ENCODE measurements around the gene GAPDH. TPM values are rescaled to one million over a fixed set of nuclear protein-coding genes. Genes with fewer than 3 reads are reported as not detected.
A peak's percentile ranks its signal among the peaks of the same experiment; 100 is the strongest.

The GAPDH gene
- total RNA-seq, 1 donor from 2014 or later: 1,311 TPM

DNA sequence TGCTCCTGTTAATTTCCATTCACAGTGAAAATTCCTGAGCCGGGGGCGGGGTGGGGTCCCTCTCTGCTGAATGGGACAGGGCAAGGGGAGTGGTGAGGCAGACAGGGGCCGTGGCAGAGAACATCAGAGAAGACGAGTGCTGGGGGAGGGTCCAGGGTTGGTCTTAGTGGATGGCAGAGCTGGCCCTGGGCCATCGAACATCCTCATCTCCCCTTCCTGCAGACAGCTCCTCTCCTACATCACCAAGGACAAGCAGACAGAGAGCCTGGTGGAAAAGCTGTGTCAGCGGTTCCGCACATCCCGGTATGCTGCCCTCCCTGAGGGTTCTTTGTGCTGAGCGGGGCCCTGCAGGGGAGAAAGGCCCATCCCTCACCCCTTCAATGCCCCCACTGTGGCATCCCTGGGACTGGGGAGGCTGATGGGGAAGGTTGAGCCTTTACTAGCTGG lies 5.0 kb upstream of the GAPDH start:
- no peak for DNase-seq

DNA sequence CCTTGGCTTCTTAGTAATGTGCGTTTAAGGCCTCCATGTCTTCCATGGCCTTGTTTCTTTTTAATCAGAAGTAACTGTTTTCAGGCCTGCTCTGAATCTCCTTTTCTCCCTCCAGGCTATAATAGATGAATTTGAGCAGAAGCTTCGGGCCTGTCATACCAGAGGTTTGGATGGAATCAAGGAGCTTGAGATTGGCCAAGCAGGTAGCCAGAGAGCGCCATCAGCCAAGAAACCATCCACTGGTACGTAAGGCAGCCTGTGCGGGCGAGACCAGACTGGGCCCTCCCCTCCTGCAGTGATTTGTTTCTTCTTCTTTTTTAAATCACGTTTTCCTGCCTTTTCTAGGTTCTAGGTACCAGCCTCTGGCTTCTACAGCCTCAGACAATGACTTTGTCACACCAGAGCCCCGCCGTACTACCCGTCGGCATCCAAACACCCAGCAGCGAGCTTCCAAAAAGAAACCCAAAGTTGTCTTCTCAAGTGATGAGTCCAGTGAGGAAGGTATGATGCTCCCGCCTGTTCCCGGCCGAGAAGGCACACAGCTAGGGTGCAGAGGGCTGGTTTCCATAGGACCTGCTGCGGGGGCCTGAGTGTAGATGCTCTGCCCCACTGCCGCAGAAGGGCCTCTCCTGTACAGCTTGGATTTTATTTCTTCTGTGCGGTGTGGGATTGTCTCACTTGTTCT lies 3.6 kb upstream of the GAPDH start:
- DNase-seq: no peak

DNA sequence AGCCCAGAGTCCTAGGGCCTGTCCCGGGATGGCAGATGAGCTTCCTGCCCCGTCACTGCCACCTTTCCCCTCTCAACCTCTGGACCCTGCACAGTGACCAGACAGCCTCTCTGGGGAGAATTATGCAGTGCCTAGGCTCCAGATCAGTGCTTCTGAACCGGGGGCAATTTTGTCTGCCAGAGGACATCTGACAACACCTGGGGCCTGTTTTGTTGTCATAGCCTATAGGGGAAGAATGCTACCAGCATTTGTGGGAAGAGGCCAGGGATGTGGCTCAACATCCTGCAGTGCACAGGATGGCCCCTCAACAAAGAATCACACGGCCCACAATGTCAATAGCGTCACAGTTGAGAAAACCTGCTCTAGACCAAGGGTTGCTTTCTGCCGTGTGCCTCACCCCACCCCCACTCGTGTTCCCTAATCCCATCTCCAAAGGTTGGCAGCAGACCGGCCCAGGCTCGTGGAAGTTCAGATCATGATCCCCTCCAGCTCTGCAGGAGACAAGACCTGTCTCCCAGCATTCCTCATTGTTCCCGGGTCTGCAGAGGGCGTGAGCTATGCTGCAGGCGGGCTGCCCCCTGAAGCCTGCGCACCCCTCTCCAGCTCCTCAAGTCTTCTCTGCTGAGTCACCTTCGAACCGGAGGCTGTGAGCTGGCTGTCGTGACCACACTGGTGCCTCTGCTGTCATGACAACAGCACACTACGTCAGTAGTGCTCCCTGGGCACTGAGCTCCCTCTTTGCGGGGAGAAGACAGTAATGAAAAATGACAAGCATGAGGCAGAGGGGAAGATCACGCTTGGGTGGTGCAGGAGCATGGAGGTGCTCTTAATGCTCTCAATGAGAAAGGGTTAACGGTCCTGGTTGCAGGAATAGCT lies 2.0 kb upstream of the GAPDH start:
- DNase-seq: peak; percentile 73

DNA sequence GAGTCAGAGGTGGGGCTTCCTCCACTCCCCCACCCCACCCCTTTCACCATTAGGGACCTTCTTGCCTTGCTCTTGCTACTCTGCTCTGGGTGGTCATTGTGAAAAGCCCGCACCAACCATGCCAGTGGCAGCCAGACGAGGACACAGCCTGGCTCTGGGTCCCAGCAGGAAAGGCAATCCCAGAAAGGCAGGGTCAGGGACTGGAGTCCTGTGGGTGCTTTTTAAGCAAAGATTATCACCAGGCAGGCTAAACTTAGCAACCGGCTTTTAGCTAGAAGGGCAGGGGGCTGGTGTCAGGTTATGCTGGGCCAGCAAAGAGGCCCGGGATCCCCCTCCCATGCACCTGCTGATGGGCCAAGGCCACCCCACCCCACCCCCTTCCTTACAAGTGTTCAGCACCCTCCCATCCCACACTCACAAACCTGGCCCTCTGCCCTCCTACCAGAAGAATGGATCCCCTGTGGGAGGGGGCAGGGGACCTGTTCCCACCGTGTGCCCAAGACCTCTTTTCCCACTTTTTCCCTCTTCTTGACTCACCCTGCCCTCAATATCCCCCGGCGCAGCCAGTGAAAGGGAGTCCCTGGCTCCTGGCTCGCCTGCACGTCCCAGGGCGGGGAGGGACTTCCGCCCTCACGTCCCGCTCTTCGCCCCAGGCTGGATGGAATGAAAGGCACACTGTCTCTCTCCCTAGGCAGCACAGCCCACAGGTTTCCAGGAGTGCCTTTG lies 1.2 kb upstream of the GAPDH start:
- peak; percentile 79 for DNase-seq

DNA sequence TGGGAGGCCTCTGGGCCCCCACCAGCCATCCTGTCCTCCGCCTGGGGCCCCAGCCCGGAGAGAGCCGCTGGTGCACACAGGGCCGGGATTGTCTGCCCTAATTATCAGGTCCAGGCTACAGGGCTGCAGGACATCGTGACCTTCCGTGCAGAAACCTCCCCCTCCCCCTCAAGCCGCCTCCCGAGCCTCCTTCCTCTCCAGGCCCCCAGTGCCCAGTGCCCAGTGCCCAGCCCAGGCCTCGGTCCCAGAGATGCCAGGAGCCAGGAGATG lies 729 bp upstream of the GAPDH start:
- no peak for DNase-seq

DNA sequence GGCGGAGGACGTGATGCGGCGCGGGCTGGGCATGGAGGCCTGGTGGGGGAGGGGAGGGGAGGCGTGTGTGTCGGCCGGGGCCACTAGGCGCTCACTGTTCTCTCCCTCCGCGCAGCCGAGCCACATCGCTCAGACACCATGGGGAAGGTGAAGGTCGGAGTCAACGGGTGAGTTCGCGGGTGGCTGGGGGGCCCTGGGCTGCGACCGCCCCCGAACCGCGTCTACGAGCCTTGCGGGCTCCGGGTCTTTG lies 303 bp downstream of the GAPDH start:
- no peak for DNase-seq

DNA sequence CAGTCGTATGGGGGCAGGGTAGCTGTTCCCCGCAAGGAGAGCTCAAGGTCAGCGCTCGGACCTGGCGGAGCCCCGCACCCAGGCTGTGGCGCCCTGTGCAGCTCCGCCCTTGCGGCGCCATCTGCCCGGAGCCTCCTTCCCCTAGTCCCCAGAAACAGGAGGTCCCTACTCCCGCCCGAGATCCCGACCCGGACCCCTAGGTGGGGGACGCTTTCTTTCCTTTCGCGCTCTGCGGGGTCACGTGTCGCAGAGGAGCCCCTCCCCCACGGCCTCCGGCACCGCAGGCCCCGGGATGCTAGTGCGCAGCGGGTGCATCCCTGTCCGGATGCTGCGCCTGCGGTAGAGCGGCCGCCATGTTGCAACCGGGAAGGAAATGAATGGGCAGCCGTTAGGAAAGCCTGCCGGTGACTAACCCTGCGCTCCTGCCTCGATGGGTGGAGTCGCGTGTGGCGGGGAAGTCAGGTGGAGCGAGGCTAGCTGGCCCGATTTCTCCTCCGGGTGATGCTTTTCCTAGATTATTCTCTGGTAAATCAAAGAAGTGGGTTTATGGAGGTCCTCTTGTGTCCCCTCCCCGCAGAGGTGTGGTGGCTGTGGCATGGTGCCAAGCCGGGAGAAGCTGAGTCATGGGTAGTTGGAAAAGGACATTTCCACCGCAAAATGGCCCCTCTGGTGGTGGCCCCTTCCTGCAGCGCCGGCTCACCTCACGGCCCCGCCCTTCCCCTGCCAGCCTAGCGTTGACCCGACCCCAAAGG lies 804 bp downstream of the GAPDH start:
- DNase-seq: peak; percentile 29

DNA sequence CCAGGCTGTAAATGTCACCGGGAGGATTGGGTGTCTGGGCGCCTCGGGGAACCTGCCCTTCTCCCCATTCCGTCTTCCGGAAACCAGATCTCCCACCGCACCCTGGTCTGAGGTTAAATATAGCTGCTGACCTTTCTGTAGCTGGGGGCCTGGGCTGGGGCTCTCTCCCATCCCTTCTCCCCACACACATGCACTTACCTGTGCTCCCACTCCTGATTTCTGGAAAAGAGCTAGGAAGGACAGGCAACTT lies 1.3 kb downstream of the GAPDH start:
- no peak for DNase-seq

DNA sequence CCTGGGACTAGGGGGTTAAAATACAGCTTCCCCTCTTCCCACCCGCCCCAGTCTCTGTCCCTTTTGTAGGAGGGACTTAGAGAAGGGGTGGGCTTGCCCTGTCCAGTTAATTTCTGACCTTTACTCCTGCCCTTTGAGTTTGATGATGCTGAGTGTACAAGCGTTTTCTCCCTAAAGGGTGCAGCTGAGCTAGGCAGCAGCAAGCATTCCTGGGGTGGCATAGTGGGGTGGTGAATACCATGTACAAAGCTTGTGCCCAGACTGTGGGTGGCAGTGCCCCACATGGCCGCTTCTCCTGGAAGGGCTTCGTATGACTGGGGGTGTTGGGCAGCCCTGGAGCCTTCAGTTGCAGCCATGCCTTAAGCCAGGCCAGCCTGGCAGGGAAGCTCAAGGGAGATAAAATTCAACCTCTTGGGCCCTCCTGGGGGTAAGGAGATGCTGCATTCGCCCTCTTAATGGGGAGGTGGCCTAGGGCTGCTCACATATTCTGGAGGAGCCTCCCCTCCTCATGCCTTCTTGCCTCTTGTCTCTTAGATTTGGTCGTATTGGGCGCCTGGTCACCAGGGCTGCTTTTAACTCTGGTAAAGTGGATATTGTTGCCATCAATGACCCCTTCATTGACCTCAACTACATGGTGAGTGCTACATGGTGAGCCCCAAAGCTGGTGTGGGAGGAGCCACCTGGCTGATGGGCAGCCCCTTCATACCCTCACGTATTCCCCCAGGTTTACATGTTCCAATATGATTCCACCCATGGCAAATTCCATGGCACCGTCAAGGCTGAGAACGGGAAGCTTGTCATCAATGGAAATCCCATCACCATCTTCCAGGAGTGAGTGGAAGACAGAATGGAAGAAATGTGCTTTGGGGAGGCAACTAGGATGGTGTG lies 1.9 kb downstream of the GAPDH start:
- no peak for DNase-seq

DNA sequence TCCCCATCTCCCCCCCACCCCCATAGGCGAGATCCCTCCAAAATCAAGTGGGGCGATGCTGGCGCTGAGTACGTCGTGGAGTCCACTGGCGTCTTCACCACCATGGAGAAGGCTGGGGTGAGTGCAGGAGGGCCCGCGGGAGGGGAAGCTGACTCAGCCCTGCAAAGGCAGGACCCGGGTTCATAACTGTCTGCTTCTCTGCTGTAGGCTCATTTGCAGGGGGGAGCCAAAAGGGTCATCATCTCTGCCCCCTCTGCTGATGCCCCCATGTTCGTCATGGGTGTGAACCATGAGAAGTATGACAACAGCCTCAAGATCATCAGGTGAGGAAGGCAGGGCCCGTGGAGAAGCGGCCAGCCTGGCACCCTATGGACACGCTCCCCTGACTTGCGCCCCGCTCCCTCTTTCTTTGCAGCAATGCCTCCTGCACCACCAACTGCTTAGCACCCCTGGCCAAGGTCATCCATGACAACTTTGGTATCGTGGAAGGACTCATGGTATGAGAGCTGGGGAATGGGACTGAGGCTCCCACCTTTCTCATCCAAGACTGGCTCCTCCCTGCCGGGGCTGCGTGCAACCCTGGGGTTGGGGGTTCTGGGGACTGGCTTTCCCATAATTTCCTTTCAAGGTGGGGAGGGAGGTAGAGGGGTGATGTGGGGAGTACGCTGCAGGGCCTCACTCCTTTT lies 2.7 kb downstream of the GAPDH start:
- DNase-seq: no peak

DNA sequence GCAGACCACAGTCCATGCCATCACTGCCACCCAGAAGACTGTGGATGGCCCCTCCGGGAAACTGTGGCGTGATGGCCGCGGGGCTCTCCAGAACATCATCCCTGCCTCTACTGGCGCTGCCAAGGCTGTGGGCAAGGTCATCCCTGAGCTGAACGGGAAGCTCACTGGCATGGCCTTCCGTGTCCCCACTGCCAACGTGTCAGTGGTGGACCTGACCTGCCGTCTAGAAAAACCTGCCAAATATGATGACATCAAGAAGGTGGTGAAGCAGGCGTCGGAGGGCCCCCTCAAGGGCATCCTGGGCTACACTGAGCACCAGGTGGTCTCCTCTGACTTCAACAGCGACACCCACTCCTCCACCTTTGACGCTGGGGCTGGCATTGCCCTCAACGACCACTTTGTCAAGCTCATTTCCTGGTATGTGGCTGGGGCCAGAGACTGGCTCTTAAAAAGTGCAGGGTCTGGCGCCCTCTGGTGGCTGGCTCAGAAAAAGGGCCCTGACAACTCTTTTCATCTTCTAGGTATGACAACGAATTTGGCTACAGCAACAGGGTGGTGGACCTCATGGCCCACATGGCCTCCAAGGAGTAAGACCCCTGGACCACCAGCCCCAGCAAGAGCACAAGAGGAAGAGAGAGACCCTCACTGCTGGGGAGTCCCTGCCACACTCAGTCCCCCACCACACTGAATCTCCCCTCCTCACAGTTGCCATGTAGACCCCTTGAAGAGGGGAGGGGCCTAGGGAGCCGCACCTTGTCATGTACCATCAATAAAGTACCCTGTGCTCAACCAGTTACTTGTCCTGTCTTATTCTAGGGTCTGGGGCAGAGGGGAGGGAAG lies 3.5 kb downstream of the GAPDH start:
- DNase-seq: peak; percentile 47

DNA sequence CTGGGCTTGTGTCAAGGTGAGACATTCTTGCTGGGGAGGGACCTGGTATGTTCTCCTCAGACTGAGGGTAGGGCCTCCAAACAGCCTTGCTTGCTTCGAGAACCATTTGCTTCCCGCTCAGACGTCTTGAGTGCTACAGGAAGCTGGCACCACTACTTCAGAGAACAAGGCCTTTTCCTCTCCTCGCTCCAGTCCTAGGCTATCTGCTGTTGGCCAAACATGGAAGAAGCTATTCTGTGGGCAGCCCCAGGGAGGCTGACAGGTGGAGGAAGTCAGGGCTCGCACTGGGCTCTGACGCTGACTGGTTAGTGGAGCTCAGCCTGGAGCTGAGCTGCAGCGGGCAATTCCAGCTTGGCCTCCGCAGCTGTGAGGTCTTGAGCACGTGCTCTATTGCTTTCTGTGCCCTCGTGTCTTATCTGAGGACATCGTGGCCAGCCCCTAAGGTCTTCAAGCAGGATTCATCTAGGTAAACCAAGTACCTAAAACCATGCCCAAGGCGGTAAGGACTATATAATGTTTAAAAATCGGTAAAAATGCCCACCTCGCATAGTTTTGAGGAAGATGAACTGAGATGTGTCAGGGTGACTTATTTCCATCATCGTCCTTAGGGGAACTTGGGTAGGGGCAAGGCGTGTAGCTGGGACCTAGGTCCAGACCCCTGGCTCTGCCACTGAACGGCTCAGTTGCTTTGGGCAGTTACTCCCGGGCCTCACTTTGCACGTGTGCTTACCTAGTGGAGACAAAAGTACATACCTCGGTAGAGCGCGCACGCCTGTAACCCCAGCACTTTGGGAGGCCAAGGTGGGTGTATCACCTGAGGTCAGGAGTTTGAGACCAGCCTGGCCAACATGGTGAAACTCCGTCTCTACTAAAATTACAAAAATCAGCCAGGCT lies 4.3 kb downstream of the GAPDH start:
- DNase-seq: no peak

DNA sequence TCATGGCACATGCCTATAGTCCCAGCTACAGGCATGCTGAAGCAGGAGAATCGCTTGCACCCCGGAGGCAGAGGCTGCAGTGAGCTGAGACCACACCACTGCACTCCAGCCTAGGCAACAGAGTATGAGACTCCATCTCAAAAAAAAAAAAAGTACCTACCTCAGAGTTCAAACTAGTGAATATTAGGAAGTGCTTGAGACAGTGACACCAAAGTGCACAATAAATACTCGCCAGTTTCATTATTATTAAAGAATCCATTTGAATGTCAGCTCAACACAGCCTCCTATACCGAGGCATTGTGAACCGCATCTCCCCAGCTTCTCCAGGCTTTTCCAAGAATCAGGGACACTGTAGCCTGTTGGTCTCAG lies 5.0 kb downstream of the GAPDH start:
- DNase-seq: no peak

DNA sequence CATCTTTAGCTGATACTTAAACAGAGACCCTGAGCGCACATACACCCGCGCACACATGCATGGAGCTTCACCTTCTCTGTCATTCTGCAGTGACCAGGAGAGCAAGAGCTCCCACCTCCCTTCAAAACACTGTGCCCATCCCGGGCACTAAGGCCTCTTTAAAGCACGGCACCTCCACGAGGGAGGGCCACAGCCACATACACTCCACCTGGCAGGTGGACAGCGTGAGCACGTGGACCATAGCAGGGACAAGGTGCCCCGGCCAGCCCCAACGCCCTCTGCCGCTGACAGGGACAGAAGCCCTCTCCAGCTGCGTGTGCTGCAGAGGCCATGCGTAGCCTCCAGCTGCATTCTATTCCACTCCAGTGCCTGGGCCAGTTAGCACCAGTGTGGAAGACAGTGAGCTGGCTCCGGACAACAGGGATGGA lies 5.4 kb downstream of the GAPDH start:
- DNase-seq: no peak

DNA sequence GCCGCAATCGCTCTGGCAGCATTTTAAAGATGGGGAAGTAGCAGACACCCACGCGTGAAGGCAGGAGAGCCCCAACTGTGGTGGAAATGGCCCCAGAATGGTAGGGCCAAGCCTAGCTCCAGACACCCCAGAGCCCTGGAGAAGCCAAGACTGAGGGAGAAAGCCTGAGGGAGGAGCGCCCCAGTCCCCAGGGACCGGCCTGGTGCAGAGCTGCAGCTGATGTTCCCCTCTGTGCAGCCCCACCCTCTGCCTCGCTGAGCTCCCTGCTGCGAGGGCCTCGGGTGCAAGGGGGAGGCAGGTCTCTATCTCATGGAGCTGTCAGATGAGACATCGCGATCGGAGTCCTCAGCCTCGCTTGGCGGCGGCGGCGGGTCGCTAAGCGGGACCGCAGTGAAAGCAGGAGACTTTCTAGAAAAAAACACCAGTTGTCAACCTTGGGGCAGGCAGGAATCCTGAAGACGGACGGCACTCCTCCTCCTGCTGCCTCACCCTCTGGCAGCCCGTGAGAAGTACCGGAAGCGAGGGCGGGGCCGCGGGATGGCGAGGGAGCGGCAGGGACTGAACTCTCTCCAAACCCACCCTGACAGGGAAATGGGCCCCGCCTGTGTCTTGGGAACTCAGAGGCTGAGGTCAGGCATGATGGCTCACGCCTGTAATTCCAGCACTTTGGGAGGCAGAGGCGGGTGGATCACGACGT lies 6.0 kb downstream of the GAPDH start:
- DNase-seq: no peak

DNA sequence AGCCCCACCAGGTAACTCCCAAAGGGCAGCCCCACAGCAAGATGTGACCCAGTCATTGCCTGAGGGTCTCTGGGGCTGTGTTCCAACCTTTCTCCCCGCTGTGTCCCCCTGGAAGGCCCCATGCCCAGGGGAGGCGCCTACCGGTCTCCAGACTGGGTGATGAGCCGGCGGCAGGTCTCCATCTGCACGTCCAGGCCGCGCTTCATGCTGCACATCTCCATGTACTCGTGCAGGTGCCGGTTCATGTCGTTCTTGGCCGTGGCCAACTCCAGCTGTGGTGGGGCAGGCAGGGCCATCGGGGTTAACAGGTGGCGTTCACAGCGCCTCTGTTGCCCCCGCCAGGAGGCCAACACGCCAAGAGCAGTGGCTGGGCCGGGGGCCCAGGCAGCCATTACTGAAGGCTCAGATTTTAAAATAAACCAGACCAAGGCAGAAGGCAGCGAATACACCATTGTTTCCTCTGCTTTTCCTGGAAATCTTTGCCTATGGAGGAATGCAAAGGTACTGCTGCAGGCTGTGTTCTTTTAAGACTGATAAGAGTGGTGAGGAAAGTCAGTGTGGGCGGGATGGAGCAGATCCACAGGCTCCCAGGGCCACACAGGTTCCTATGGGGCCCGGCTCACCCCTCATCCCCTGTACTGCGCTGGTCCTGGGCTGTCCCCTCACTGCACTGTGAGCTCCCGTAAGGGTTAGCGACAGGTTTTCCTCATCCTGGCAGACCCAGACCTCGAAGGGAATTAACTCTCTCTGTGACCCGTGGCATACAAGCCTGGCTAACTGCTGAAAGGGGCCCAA lies 7.3 kb downstream of the GAPDH start:
- no peak for DNase-seq

DNA sequence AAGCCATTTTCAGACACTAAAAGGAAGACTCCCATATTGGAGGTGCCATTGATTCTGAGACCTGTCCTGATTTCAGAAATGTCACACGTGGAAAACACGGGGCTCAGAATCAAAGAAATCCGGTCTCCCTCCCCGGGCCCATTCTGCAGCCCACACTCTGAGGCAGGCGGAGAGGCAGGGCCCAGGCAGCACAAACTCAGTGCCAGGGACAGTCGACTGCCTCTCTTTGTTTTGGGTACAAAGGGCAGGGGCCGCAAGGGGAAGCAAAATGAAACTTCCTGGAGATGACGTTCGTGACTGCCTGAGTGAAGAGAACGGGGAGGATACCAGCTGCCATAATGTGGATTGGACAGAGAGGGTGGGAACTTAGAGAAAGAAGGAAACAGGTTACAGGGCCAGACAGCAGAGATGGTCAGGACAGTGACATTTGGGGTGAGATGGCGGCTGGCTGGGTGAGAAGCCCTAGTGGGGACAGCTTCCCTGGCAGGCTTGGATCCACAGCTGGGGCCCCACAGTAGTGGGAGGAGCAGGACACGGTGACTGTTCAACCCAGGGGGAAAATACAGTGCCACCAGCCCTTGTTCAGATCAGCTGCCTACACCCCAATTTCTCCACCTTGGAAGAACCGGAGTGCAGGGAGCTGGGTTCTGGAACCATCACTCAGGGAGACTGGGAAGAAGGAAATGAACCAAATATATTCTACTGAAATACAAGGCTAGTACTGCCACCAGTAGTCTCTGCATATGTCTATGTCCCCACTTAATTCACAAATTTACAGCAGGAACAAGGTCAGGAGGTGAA lies 8.1 kb downstream of the GAPDH start:
- no peak for DNase-seq
